Measurements from ENCODE around the gene TOMM7.
A peak's percentile ranks its signal among the peaks of the same experiment; 100 is the strongest.

The TOMM7 gene

DNA sequence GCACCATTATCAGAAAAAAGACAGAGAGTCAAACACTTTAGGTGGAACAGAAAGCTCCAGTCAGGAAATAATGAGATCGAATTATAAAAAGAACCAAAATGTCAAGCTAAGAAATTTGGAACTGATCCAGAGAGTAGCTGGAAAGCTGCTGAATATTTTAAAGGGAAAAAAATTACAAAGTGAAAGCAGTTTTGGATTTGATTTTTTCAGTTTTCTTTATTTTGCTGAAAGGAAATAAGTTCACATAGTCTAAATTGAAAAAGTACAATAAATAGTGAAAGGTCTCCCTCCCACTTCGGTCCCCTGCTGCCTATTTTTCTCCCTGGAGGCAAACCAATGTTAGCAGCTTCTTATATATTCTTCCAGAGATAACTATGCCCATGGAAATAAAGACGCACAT, 11.3 kb upstream of the TOMM7 start:
- H3K4me3 ChIP-seq (ENCODE audit: control insufficient read depth in 1 of 7, extremely low read depth in 1 of 7, insufficient read depth in 4 of 7, low read depth in 2 of 7, low read length in 6 of 7) = no peak overlapping the region
- H3K27me3 ChIP-seq (replicated peaks in 2 of 5; ENCODE audit: control insufficient read depth in 4 of 5, insufficient read depth in 5 of 5, low read length in 4 of 5) = no peaks in the 10 kb centered on the region
- no peaks in the 10 kb centered on the region for H3K4me1 ChIP-seq (ENCODE audit: control extremely low read depth in 1 of 4, control insufficient read depth in 4 of 4, insufficient read depth in 4 of 4, low read length in 3 of 4)
- H3K9me3 ChIP-seq (ENCODE audit: control extremely low read depth in 1 of 5, control insufficient read depth in 4 of 5, insufficient read depth in 2 of 5, low read depth in 1 of 5, low read length in 4 of 5) = no peaks in the 10 kb centered on the region
- WGBS (ENCODE audit: insufficient coverage) = 63% methylated on average over 3 of the region's 3 CpGs
- no peak for DNase-seq
- CTCF ChIA-PET = interaction anchor here (0.6 kb wide), 1 partner anchor 41 kb away, joined by 3 read pairs; no protein-coding TSS in a partner anchor
- no peaks in the 10 kb centered on the region for H3K36me3 ChIP-seq (ENCODE audit: control insufficient read depth in 4 of 4, insufficient read depth in 4 of 4, low read length in 3 of 4)
- POLR2A ChIA-PET = no interaction called here
- H3K27ac ChIP-seq (ENCODE audit: insufficient read depth in 1 of 2, low read depth in 1 of 2, low read length in 2 of 2, poor library complexity in 1 of 2, severe bottlenecking in 2 of 2) = no peak overlapping the region

GRCh38 chr7:22833113-22833855, 10.6 kb upstream of the TOMM7 start:
- ChIA-PET CTCF (interaction anchor here (0.6 kb wide), 1 partner anchor 41 kb away, joined by 3 read pairs; no protein-coding TSS in a partner anchor), POLR2A (no interaction called here)
- no peaks in the 10 kb centered on the region for H3K36me3 ChIP-seq (ENCODE audit: control insufficient read depth in 4 of 4, insufficient read depth in 4 of 4, low read length in 3 of 4)
- H3K4me3 ChIP-seq (ENCODE audit: control insufficient read depth in 1 of 7, extremely low read depth in 1 of 7, insufficient read depth in 4 of 7, low read depth in 2 of 7, low read length in 6 of 7) = no peak overlapping the region
- H3K9me3 ChIP-seq (ENCODE audit: control extremely low read depth in 1 of 5, control insufficient read depth in 4 of 5, insufficient read depth in 2 of 5, low read depth in 1 of 5, low read length in 4 of 5) = no peaks in the 10 kb centered on the region
- no peaks in the 10 kb centered on the region for H3K27me3 ChIP-seq (replicated peaks in 2 of 5; ENCODE audit: control insufficient read depth in 4 of 5, insufficient read depth in 5 of 5, low read length in 4 of 5)
- H3K4me1 ChIP-seq (ENCODE audit: control extremely low read depth in 1 of 4, control insufficient read depth in 4 of 4, insufficient read depth in 4 of 4, low read length in 3 of 4) = no peaks in the 10 kb centered on the region
- H3K27ac ChIP-seq (ENCODE audit: insufficient read depth in 1 of 2, low read depth in 1 of 2, low read length in 2 of 2, poor library complexity in 1 of 2, severe bottlenecking in 2 of 2) = no peak overlapping the region
- no peak for DNase-seq
- WGBS (ENCODE audit: insufficient coverage) = 90% methylated on average over 1 of the region's 2 CpGs

DNA sequence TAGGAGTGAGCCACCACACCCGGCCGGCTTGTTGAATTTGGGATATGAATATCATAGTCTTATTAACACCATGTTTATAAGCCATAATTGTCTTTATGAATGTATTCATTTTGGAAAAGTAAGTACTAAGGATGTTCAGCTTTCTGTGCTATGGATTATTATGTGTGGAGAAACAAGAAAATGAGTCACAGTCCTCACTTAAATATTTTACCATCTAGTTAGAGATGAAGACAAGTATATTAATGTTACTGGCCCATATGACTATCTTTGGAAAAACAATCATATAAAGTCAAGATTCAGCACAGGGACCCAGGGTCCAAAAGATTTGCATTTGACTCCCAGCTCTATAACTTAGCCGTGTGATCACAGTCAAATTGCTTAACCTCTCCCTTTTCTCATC, 9.8 kb upstream of the TOMM7 start:
- H3K9me3 ChIP-seq (ENCODE audit: control extremely low read depth in 1 of 5, control insufficient read depth in 4 of 5, insufficient read depth in 2 of 5, low read depth in 1 of 5, low read length in 4 of 5) = no peaks in the 10 kb centered on the region
- H3K4me1 ChIP-seq (ENCODE audit: control extremely low read depth in 1 of 4, control insufficient read depth in 4 of 4, insufficient read depth in 4 of 4, low read length in 3 of 4) = no peaks in the 10 kb centered on the region
- CTCF ChIA-PET = no interaction called here
- WGBS (ENCODE audit: insufficient coverage) = 100% methylated on average over 1 of the region's 3 CpGs
- no peak overlapping the region for H3K4me3 ChIP-seq (ENCODE audit: control insufficient read depth in 1 of 7, extremely low read depth in 1 of 7, insufficient read depth in 4 of 7, low read depth in 2 of 7, low read length in 6 of 7)
- DNase-seq = no peak
- POLR2A ChIA-PET = no interaction called here
- H3K36me3 ChIP-seq (ENCODE audit: control insufficient read depth in 4 of 4, insufficient read depth in 4 of 4, low read length in 3 of 4) = no peaks in the 10 kb centered on the region
- no peak overlapping the region for H3K27ac ChIP-seq (ENCODE audit: insufficient read depth in 1 of 2, low read depth in 1 of 2, low read length in 2 of 2, poor library complexity in 1 of 2, severe bottlenecking in 2 of 2)
- peaks cover 0 to 2% (median 0%) of the 10 kb centered on the region in 5 experiments for H3K27me3 ChIP-seq (replicated peaks in 2 of 5; ENCODE audit: control insufficient read depth in 4 of 5, insufficient read depth in 5 of 5, low read length in 4 of 5)

GRCh38 chr7:22831602-22832305, 9.1 kb upstream of the TOMM7 start:
- H3K27me3 ChIP-seq (replicated peaks in 2 of 5; ENCODE audit: control insufficient read depth in 4 of 5, insufficient read depth in 5 of 5, low read length in 4 of 5) = peaks cover 0 to 3% (median under 1%) of the 10 kb centered on the region in 5 experiments
- DNase-seq = no peak
- H3K36me3 ChIP-seq (ENCODE audit: control insufficient read depth in 4 of 4, insufficient read depth in 4 of 4, low read length in 3 of 4) = no peaks in the 10 kb centered on the region
- no peak overlapping the region for H3K27ac ChIP-seq (ENCODE audit: insufficient read depth in 1 of 2, low read depth in 1 of 2, low read length in 2 of 2, poor library complexity in 1 of 2, severe bottlenecking in 2 of 2)
- CTCF ChIA-PET = no interaction called here
- no peak overlapping the region for H3K4me3 ChIP-seq (ENCODE audit: control insufficient read depth in 1 of 7, extremely low read depth in 1 of 7, insufficient read depth in 4 of 7, low read depth in 2 of 7, low read length in 6 of 7)
- H3K4me1 ChIP-seq (ENCODE audit: control extremely low read depth in 1 of 4, control insufficient read depth in 4 of 4, insufficient read depth in 4 of 4, low read length in 3 of 4) = no peaks in the 10 kb centered on the region
- POLR2A ChIA-PET = no interaction called here
- no peaks in the 10 kb centered on the region for H3K9me3 ChIP-seq (ENCODE audit: control extremely low read depth in 1 of 5, control insufficient read depth in 4 of 5, insufficient read depth in 2 of 5, low read depth in 1 of 5, low read length in 4 of 5)
- 80% methylated on average over 2 of the region's 5 CpGs for WGBS (ENCODE audit: insufficient coverage)

- ChIA-PET CTCF (no interaction called here), POLR2A (no interaction called here)
- Histone ChIP-seq H3K27me3 (replicated peaks in 2 of 5; ENCODE audit: control insufficient read depth in 4 of 5, insufficient read depth in 5 of 5, low read length in 4 of 5) (peaks cover 0 to 20% (median 4%) of the 10 kb centered on the region in 5 experiments), H3K4me1 (ENCODE audit: control extremely low read depth in 1 of 4, control insufficient read depth in 4 of 4, insufficient read depth in 4 of 4, low read length in 3 of 4) (peaks cover 0 to 6% (median 5%) of the 10 kb centered on the region in 4 experiments), H3K27ac (ENCODE audit: insufficient read depth in 1 of 2, low read depth in 1 of 2, low read length in 2 of 2, poor library complexity in 1 of 2, severe bottlenecking in 2 of 2) (no peak overlapping the region), H3K4me3 (ENCODE audit: control insufficient read depth in 1 of 7, extremely low read depth in 1 of 7, insufficient read depth in 4 of 7, low read depth in 2 of 7, low read length in 6 of 7) (no peak overlapping the region), H3K9me3 (ENCODE audit: control extremely low read depth in 1 of 5, control insufficient read depth in 4 of 5, insufficient read depth in 2 of 5, low read depth in 1 of 5, low read length in 4 of 5) (no peaks in the 10 kb centered on the region), H3K36me3 (ENCODE audit: control insufficient read depth in 4 of 4, insufficient read depth in 4 of 4, low read length in 3 of 4) (no peaks in the 10 kb centered on the region)
- DNase-seq = peak; percentile 12 to 44 (median 27)
These were observed 4.9 kb upstream of the TOMM7 start for GRCh38 chr7:22827563-22827962.

GRCh38 chr7:22826593-22826992, 3.9 kb upstream of the TOMM7 start:
- peaks cover 0 to 20% (median 4%) of the 10 kb centered on the region in 5 experiments for H3K27me3 ChIP-seq (replicated peaks in 2 of 5; ENCODE audit: control insufficient read depth in 4 of 5, insufficient read depth in 5 of 5, low read length in 4 of 5)
- H3K4me1 ChIP-seq (ENCODE audit: control extremely low read depth in 1 of 4, control insufficient read depth in 4 of 4, insufficient read depth in 4 of 4, low read length in 3 of 4) = peaks cover 7 to 15% (median 8%) of the 10 kb centered on the region in 4 experiments
- H3K27ac ChIP-seq (ENCODE audit: insufficient read depth in 1 of 2, low read depth in 1 of 2, low read length in 2 of 2, poor library complexity in 1 of 2, severe bottlenecking in 2 of 2) = no peak overlapping the region
- no peaks in the 10 kb centered on the region for H3K36me3 ChIP-seq (ENCODE audit: control insufficient read depth in 4 of 4, insufficient read depth in 4 of 4, low read length in 3 of 4)
- 100% methylated on average over 1 of the region's 2 CpGs for WGBS (ENCODE audit: insufficient coverage)
- CTCF ChIA-PET = interaction anchor here (0.6 to 0.9 kb wide), 3 partner anchors 45 to 301 kb away, joined by 3 read pairs; no protein-coding TSS in a partner anchor
- DNase-seq = no peak
- POLR2A ChIA-PET = no interaction called here
- H3K9me3 ChIP-seq (ENCODE audit: control extremely low read depth in 1 of 5, control insufficient read depth in 4 of 5, insufficient read depth in 2 of 5, low read depth in 1 of 5, low read length in 4 of 5) = no peaks in the 10 kb centered on the region
- H3K4me3 ChIP-seq (ENCODE audit: control insufficient read depth in 1 of 7, extremely low read depth in 1 of 7, insufficient read depth in 4 of 7, low read depth in 2 of 7, low read length in 6 of 7) = no peak overlapping the region

- POLR2A ChIA-PET = interaction anchor here (0.6 kb wide), 1 partner anchor 10 kb away, joined by 3 read pairs; no protein-coding TSS in a partner anchor
These were observed 2.1 kb upstream of the TOMM7 start for GRCh38 chr7:22824760-22825159.

More at GRCh38 chr7:22824760-22825159, 2.1 kb upstream of the TOMM7 start:
- no CpG with 5 or more reads among the region's 2 CpGs for WGBS (ENCODE audit: insufficient coverage)
- no peak overlapping the region for H3K27ac ChIP-seq (ENCODE audit: insufficient read depth in 1 of 2, low read depth in 1 of 2, low read length in 2 of 2, poor library complexity in 1 of 2, severe bottlenecking in 2 of 2)
- H3K4me1 ChIP-seq (ENCODE audit: control extremely low read depth in 1 of 4, control insufficient read depth in 4 of 4, insufficient read depth in 4 of 4, low read length in 3 of 4) = peaks cover 7 to 21% (median 15%) of the 10 kb centered on the region in 4 experiments
- no peaks in the 10 kb centered on the region for H3K9me3 ChIP-seq (ENCODE audit: control extremely low read depth in 1 of 5, control insufficient read depth in 4 of 5, insufficient read depth in 2 of 5, low read depth in 1 of 5, low read length in 4 of 5)
- no peak for DNase-seq
- H3K36me3 ChIP-seq (ENCODE audit: control insufficient read depth in 4 of 4, insufficient read depth in 4 of 4, low read length in 3 of 4) = peaks cover 0 to 4% (median under 1%) of the 10 kb centered on the region in 4 experiments
- no peak overlapping the region for H3K4me3 ChIP-seq (ENCODE audit: control insufficient read depth in 1 of 7, extremely low read depth in 1 of 7, insufficient read depth in 4 of 7, low read depth in 2 of 7, low read length in 6 of 7)
- H3K27me3 ChIP-seq (replicated peaks in 2 of 5; ENCODE audit: control insufficient read depth in 4 of 5, insufficient read depth in 5 of 5, low read length in 4 of 5) = peaks cover 0 to 20% (median 4%) of the 10 kb centered on the region in 5 experiments
- CTCF ChIA-PET = no interaction called here
